K562 (cell line): ENCODE measurements around the gene EVA1B. TPM values are rescaled to one million over a fixed set of nuclear protein-coding genes. Genes with fewer than 3 reads are reported as not detected.
A peak's percentile ranks its signal among the peaks of the same experiment; 100 is the strongest.

Experiments
- ATF6 ChIP-seq: sonication (generic); formaldehyde crosslinking; IDR thresholded peaks from 2 replicates; pipeline ENCODE4 v1.4.0; 2020; ENCODE audit warnings: mild to moderate bottlenecking, missing genetic modification reagents
- HDAC8 ChIP-seq: fragments of 450-650 bp; IDR thresholded peaks from 2 replicates; pipeline ENCODE4 v1.6.1; 2016; ENCODE audit warnings: mild to moderate bottlenecking, missing genetic modification characterization, moderate library complexity, missing compliant biosample characterization
- POLR2A ChIP-seq: fragments of 450-650 bp; conservative IDR thresholded peaks from 2 replicates; pipeline ENCODE4 v1.6.1; 2016
- SAFB2 ChIP-seq: fragments of 200-400 bp; formaldehyde crosslinking; IDR thresholded peaks from 2 replicates; pipeline ENCODE4 v1.6.1; 2018; ENCODE audit warnings: borderline replicate concordance, low read length, low read depth, moderate library complexity; ENCODE audit not compliant: severe bottlenecking
- polyA plus RNA-seq, 8 experiments: library from polyadenylated mRNA; depleted of rRNA in 4 of 8; stranded (reverse) in 5 of 8; unstranded in 3 of 8; fragments of >200 nt; fragmentation: Nextera tagmentation in 2 of 8; fragmentation: Illumina TruSeq in 1 of 8; extraction: Ambion mirVana in 2 of 8; extraction: Trizol in 1 of 8; gene quantifications; 2 replicates each; pipeline versions ENCODE4 v1.2.1 to v1.2.3, GENCODE V29; 2011 to 2014; ENCODE audit warnings: inconsistent platforms in 1 of 8, missing spikeins in 1 of 8
- total RNA-seq, 7 experiments: library from RNA; depleted of rRNA in 6 of 7; stranded (reverse); fragments of >200 nt in 6 of 7; fragmentation: Illumina TruSeq in 2 of 7; extraction: Trizol in 2 of 7; gene quantifications; 2 replicates each; pipeline versions ENCODE4 v1.2.1 to v1.2.3, GENCODE V29; 2011 to 2021; ENCODE audit warnings: low replicate concordance in 1 of 7
- TF ChIP-seq, protein P1 (sequence below): fragments of 200-600 bp; sonication (generic); IDR thresholded peaks from one replicate; pipeline ENCODE4 v1.6.1; 2012; ENCODE audit warnings: mild to moderate bottlenecking, low read depth, low read length, inconsistent platforms
- TF ChIP-seq, protein P2 (sequence below), 3 experiments: IDR thresholded peaks in 2 of 3; conservative IDR thresholded peaks in 1 of 3; 2 replicates each; pipeline ENCODE4 v1.5.1; 2011 to 2012; ENCODE audit warnings: low read length in 3 of 3, mild to moderate bottlenecking in 3 of 3, control low read depth in 2 of 3, improper control_type of control experiment in 1 of 3, inconsistent platforms in 1 of 3, low read depth in 1 of 3, mixed read lengths in 1 of 3, moderate library complexity in 1 of 3; ENCODE audit not compliant: insufficient read depth in 2 of 3

EVA1B gene
- total and polyA plus RNA-seq, 9 of the 15 experiments (the other 6 are each of a cell fraction or from before 2014, with no cell fraction given), result 0.08 to 65.7 (median 2.4) TPM

DNA sequence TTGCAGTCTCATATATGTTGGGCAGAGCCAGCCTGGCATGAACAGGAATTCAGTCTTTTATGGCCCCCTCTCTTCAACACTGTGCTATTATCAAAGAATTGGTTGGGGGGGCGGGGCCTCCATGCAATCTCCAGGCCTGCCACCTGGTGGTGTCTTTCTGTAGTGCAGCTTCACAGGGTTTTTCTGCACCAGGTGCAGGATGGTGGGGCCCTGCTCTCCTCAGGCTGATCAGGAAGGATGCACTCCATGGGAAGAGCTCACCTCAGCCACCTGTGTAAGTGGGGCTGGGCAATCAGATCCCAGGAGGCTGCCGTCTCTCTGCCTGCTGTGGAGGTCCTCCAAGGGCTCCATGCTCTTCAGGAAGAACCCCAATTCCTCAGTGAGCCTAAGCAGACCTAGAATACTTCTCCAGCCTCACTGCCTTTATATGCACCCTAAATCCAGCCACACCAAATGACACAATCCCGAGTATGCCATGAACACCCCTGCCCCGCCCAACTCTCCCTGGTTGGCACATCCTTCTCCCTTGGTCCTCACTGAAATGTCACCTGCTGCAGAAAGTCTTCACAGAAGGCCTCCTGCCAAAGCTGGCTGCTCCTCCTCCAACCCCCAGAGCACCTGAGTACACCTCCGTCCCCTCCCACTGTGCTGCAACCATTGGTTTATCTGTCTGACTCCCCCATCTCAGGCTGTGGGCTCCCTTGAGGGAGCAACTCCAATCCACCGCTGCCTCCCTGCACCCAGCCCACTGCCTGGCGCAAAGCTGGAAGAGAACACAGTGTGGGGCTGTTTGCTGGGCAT, 45.8 kb upstream of the EVA1B start (continued):
- TF ChIP-seq, protein P1, sequence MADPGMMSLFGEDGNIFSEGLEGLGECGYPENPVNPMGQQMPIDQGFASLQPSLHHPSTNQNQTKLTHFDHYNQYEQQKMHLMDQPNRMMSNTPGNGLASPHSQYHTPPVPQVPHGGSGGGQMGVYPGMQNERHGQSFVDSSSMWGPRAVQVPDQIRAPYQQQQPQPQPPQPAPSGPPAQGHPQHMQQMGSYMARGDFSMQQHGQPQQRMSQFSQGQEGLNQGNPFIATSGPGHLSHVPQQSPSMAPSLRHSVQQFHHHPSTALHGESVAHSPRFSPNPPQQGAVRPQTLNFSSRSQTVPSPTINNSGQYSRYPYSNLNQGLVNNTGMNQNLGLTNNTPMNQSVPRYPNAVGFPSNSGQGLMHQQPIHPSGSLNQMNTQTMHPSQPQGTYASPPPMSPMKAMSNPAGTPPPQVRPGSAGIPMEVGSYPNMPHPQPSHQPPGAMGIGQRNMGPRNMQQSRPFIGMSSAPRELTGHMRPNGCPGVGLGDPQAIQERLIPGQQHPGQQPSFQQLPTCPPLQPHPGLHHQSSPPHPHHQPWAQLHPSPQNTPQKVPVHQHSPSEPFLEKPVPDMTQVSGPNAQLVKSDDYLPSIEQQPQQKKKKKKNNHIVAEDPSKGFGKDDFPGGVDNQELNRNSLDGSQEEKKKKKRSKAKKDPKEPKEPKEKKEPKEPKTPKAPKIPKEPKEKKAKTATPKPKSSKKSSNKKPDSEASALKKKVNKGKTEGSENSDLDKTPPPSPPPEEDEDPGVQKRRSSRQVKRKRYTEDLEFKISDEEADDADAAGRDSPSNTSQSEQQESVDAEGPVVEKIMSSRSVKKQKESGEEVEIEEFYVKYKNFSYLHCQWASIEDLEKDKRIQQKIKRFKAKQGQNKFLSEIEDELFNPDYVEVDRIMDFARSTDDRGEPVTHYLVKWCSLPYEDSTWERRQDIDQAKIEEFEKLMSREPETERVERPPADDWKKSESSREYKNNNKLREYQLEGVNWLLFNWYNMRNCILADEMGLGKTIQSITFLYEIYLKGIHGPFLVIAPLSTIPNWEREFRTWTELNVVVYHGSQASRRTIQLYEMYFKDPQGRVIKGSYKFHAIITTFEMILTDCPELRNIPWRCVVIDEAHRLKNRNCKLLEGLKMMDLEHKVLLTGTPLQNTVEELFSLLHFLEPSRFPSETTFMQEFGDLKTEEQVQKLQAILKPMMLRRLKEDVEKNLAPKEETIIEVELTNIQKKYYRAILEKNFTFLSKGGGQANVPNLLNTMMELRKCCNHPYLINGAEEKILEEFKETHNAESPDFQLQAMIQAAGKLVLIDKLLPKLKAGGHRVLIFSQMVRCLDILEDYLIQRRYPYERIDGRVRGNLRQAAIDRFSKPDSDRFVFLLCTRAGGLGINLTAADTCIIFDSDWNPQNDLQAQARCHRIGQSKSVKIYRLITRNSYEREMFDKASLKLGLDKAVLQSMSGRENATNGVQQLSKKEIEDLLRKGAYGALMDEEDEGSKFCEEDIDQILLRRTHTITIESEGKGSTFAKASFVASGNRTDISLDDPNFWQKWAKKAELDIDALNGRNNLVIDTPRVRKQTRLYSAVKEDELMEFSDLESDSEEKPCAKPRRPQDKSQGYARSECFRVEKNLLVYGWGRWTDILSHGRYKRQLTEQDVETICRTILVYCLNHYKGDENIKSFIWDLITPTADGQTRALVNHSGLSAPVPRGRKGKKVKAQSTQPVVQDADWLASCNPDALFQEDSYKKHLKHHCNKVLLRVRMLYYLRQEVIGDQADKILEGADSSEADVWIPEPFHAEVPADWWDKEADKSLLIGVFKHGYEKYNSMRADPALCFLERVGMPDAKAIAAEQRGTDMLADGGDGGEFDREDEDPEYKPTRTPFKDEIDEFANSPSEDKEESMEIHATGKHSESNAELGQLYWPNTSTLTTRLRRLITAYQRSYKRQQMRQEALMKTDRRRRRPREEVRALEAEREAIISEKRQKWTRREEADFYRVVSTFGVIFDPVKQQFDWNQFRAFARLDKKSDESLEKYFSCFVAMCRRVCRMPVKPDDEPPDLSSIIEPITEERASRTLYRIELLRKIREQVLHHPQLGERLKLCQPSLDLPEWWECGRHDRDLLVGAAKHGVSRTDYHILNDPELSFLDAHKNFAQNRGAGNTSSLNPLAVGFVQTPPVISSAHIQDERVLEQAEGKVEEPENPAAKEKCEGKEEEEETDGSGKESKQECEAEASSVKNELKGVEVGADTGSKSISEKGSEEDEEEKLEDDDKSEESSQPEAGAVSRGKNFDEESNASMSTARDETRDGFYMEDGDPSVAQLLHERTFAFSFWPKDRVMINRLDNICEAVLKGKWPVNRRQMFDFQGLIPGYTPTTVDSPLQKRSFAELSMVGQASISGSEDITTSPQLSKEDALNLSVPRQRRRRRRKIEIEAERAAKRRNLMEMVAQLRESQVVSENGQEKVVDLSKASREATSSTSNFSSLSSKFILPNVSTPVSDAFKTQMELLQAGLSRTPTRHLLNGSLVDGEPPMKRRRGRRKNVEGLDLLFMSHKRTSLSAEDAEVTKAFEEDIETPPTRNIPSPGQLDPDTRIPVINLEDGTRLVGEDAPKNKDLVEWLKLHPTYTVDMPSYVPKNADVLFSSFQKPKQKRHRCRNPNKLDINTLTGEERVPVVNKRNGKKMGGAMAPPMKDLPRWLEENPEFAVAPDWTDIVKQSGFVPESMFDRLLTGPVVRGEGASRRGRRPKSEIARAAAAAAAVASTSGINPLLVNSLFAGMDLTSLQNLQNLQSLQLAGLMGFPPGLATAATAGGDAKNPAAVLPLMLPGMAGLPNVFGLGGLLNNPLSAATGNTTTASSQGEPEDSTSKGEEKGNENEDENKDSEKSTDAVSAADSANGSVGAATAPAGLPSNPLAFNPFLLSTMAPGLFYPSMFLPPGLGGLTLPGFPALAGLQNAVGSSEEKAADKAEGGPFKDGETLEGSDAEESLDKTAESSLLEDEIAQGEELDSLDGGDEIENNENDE, result no peak
- TF ChIP-seq ATF6 (CRISPR knock-in tag) (no peak), SAFB2 (no peak), HDAC8 (no peak), POLR2A (0 out of 2 replicates have a peak, but pooled peaks have one; percentile 11)
- TF ChIP-seq, protein P2, sequence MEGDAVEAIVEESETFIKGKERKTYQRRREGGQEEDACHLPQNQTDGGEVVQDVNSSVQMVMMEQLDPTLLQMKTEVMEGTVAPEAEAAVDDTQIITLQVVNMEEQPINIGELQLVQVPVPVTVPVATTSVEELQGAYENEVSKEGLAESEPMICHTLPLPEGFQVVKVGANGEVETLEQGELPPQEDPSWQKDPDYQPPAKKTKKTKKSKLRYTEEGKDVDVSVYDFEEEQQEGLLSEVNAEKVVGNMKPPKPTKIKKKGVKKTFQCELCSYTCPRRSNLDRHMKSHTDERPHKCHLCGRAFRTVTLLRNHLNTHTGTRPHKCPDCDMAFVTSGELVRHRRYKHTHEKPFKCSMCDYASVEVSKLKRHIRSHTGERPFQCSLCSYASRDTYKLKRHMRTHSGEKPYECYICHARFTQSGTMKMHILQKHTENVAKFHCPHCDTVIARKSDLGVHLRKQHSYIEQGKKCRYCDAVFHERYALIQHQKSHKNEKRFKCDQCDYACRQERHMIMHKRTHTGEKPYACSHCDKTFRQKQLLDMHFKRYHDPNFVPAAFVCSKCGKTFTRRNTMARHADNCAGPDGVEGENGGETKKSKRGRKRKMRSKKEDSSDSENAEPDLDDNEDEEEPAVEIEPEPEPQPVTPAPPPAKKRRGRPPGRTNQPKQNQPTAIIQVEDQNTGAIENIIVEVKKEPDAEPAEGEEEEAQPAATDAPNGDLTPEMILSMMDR (IDR thresholded peaks at IDR 0.05 in 2 of 3, conservative IDR thresholded peaks at IDR 0.05 in 1 of 3; ENCODE audit: insufficient read depth in 2 of 3, low read depth in 1 of 3, low read length in 3 of 3), result peak; percentile 94 to 96 (median 95)
